ENCODE results near the gene SUFU. TPM values are rescaled to one million over a fixed set of nuclear protein-coding genes. Genes with fewer than 3 reads are reported as not detected.
A peak's percentile ranks its signal among the peaks of the same experiment; 100 is the strongest.
"Not testable (repeated sequence)": the region's sequence is repeated elsewhere in the genome, so short reads cannot be mapped to it uniquely, and the experiment has no call there.

Gene SUFU
- 1 to 10 TPM; 8.5 to 8.8 TPM for total RNA-seq

DNA sequence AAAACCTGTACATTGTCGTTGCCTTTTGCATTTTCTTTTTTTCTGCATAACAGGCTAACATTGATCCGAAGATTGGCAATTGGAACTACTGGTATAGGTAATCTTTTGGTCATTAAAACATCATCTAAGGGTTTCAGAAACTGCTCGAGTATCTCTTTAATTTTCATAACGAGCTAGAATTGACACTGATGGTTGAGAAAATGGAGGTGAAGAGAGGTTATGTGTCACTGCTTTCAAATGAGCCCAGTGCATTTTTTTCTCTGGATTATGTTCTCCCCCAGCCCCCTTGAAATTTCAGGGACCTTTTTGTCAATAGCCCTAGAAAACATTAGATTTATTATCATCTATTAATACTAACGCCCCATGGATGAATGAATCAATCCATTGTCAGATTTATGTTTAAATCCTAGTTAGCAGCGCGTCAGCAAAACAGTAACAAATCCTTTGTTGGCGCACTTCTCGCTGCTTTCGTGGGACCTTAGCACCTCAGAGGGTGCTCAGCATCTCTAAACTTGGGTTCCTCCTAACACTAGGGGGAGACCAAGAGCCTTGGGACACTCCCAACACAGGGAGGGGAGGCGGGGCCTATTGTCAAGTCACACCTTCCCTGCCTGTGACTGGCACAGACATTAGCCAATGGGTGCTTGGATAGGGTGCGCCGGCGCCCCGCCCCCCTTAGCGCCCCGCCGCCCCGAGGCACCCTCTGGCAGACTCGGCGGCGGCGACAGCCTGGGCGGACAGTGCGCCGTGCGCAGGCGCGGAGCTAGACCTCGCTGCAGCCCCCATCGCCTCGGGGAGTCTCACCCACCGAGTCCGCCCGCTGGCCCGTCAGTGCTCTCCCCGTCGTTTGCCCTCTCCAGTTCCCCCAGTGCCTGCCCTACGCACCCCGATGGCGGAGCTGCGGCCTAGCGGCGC lies at the start of gene SUFU:
SUFU (plus strand) TSS at position 709 of the 915 bp plus-strand sequence; CDS start at position 890, 181 bp downstream.
- peak within 1 kb of the TSS; percentile 84 for H3K27ac Mint-ChIP-seq
- H3K9me3 Mint-ChIP-seq = no peaks in the 10 kb centered on the region
- H3K27me3 Mint-ChIP-seq = no peaks in the 10 kb centered on the region
- H3K36me3 Mint-ChIP-seq (ENCODE audit: low read depth) = no peaks in the 10 kb centered on the region
- peak; percentile 99 for DNase-seq
- POLR2A ChIA-PET = interaction anchor here (0.6 to 3.1 kb wide), 8 partner anchors 29 to 110 kb away, joined by 3 to 15 read pairs (median 6); partner anchors contain the start of genes C10orf95 and FBXL15
- CTCF ChIA-PET = interaction anchor here (0.6 to 5.4 kb wide), 42 partner anchors 8 to 357 kb away, joined by 3 to 84 read pairs (median 3); partner anchors contain the start of genes ARL3, C10orf95 and TRIM8
- peak; percentile 78 for ATAC-seq
- TF ChIP-seq, protein P1, sequence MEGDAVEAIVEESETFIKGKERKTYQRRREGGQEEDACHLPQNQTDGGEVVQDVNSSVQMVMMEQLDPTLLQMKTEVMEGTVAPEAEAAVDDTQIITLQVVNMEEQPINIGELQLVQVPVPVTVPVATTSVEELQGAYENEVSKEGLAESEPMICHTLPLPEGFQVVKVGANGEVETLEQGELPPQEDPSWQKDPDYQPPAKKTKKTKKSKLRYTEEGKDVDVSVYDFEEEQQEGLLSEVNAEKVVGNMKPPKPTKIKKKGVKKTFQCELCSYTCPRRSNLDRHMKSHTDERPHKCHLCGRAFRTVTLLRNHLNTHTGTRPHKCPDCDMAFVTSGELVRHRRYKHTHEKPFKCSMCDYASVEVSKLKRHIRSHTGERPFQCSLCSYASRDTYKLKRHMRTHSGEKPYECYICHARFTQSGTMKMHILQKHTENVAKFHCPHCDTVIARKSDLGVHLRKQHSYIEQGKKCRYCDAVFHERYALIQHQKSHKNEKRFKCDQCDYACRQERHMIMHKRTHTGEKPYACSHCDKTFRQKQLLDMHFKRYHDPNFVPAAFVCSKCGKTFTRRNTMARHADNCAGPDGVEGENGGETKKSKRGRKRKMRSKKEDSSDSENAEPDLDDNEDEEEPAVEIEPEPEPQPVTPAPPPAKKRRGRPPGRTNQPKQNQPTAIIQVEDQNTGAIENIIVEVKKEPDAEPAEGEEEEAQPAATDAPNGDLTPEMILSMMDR (IDR thresholded peaks at IDR 0.05) = peak; percentile 82
- H3K4me3 Mint-ChIP-seq = no peak within 1 kb of the TSS
- H3K4me1 Mint-ChIP-seq (ENCODE audit: low read depth) = peaks cover 27% of the 10 kb centered on the region
- intact Hi-C loops (cut with micrococcal nuclease) = loop anchor here (2.0 to 5.0 kb wide), 2 partner anchors 79 to 94 kb away; no protein-coding TSS in a partner anchor

DNA sequence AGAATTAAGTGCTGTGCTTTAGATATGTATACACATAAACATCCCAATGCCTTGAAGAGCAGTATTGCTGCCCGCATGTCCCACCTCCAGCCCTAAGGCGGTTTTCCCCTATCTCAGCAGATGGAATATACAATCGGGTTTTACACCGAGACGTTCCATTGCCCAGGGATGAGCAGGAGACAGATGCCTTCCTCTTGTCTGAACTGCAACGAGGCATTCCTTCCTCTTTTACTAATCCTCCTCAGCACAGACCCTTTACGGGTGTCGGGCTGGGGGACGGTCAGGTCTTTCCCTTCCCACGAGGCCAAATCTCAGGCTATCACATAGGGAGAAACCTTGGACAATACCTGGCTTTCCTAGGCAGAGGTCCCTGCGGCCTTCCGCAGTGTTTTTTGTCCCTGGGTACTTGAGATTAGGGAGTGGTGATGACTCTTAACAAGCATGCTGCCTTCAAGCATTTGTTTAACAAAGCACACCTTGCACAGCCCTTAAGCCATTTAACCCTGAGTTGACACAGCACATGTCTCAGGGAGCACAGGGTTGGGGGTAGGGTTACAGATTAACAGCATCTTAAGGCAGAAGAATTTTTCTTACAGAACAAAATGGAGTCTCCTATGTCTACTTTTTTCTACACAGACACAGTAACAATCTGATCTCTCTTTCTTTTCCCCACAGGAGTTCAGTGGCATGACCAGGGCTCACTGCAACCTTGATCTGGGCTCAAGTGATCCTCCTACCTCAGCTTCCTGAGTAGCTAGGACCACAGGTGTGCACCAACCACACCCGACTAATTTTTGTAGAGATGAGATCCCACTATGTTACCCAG lies 48.9 kb upstream of the SUFU start:
- ATAC-seq, POLR2A ChIA-PET: not testable (repeated sequence)
- peaks cover 18% of the 10 kb centered on the region for H3K4me1 Mint-ChIP-seq (ENCODE audit: low read depth)

DNA sequence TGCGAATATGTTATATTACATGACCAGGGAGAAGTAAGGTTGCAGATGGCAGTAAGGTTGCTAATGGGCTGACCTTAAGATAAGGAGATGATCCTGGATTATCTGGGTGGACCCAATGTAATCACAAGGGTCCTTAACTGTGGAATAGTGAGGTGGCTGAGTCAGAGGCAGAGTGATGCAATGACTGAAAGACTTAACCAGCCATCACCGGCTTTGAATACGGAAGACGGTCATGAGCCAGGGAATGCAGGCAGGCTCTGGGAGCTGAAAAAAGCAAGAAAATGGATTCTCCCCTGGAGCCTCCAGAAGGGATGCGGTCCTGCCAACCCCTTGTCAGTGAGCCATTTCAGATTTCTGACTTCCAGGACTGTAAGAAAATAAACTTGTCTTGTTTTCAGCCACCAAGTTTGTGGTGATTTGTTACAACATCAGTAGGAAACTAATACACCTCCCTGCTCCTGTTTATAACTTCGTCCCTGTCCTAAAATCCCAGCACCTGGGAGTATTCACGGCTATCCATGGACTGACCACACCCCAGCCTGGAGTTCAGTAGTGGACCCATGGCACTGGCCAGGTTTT lies 47.8 kb upstream of the SUFU start:
- TF ChIP-seq, protein P1 (IDR thresholded peaks at IDR 0.05) = no peak
- H3K4me1 Mint-ChIP-seq (ENCODE audit: low read depth) = peaks cover 23% of the 10 kb centered on the region
- intact Hi-C loops (cut with micrococcal nuclease) = no loop called here
- H3K9me3 Mint-ChIP-seq = no peaks in the 10 kb centered on the region
- no peak overlapping the region for H3K4me3 Mint-ChIP-seq
- ATAC-seq (no peak), DNase-seq (no peak)
- peak overlapping the region; percentile 75 for H3K27ac Mint-ChIP-seq
- no peaks in the 10 kb centered on the region for H3K27me3 Mint-ChIP-seq
- ChIA-PET POLR2A (interaction anchor here (0.6 to 1.3 kb wide), 2 partner anchors 9 to 23 kb away, joined by 3 to 4 read pairs; no protein-coding TSS in a partner anchor), CTCF (interaction anchor here (0.6 to 0.9 kb wide), 3 partner anchors 9 to 742 kb away, joined by 3 to 6 read pairs (median 3); no protein-coding TSS in a partner anchor)
- peaks cover 37% of the 10 kb centered on the region for H3K36me3 Mint-ChIP-seq (ENCODE audit: low read depth)

More for the DNA sequence above, 48.9 kb upstream of the SUFU start:
- H3K27me3 Mint-ChIP-seq; CTCF ChIA-PET; H3K4me3 Mint-ChIP-seq; DNase-seq; intact Hi-C loops (cut with micrococcal nuclease); H3K9me3 Mint-ChIP-seq: not testable (repeated sequence)
- peaks cover 37% of the 10 kb centered on the region for H3K36me3 Mint-ChIP-seq (ENCODE audit: low read depth)
- peak overlapping the region; percentile 80 for H3K27ac Mint-ChIP-seq

DNA sequence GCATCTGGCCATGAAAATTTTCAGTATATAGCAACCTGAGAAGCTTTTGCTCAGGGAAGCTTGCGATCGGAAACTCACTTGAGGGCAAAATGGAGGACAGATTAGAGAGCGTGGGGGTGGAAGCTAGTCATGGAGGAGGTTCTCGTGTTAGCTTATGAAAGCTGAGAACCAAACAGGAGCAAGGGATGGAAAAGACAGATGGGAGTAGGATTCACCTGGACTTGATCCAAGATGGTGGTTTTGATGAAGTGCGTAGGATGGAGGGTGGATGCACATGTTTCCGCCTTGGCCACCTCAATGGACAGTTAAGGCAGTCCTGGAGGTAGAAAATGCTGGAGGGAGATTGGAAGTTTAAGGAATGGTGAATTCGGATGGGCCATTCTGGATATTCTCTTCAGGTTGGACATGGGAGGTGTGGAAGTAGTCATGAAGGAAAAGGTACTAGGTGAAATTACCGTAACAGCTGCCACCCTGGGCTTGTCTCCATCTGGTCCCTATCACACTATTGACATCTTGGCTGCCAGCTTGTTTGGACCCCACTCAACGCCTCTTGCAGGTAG lies 46.1 kb upstream of the SUFU start:
- DNase-seq (no peak), ATAC-seq (no peak)
- Mint-ChIP-seq H3K27me3 (no peaks in the 10 kb centered on the region), H3K36me3 (ENCODE audit: low read depth) (peaks cover 23% of the 10 kb centered on the region), H3K4me3 (no peak overlapping the region), H3K27ac (no peak overlapping the region), H3K4me1 (ENCODE audit: low read depth) (peaks cover 24% of the 10 kb centered on the region), H3K9me3 (no peaks in the 10 kb centered on the region)
- intact Hi-C loops (cut with micrococcal nuclease) = no loop called here
- TF ChIP-seq, protein P1 (IDR thresholded peaks at IDR 0.05) = no peak
- ChIA-PET CTCF (no interaction called here), POLR2A (interaction anchor here (0.8 to 1.4 kb wide), 3 partner anchors 19 to 58 kb away, joined by 3 to 4 read pairs (median 4); no protein-coding TSS in a partner anchor)

DNA sequence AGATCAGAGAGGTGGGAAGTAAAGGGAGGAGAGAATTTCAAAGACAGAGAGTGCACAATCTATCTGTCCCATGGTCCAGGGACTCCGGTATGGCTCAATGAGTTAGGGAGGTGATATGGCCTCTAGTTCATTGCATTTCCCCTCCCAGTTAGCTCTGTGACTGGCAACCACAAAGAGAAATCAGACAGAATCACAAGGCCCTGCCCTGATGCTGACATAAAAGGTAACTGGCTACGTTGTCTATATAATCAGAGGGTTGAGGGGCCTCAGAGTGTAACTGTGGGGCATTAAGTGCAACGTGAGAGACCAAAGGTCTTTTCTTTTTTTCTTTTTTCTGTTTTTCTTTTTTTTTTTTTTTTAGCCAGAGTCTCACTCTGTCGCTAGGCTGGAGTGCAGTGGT lies 45.1 kb upstream of the SUFU start:
- ChIA-PET CTCF (no interaction called here), POLR2A (no interaction called here)
- H3K36me3 Mint-ChIP-seq (ENCODE audit: low read depth) = peaks cover 17% of the 10 kb centered on the region
- no peaks in the 10 kb centered on the region for H3K27me3 Mint-ChIP-seq
- DNase-seq = no peak
- H3K9me3 Mint-ChIP-seq = no peaks in the 10 kb centered on the region
- no peak overlapping the region for H3K27ac Mint-ChIP-seq
- peaks cover 22% of the 10 kb centered on the region for H3K4me1 Mint-ChIP-seq (ENCODE audit: low read depth)
- no peak for ATAC-seq
- no peak overlapping the region for H3K4me3 Mint-ChIP-seq
- intact Hi-C loops (cut with micrococcal nuclease) = no loop called here
- TF ChIP-seq, protein P1 (IDR thresholded peaks at IDR 0.05) = no peak

All from activated CD8-positive, alpha-beta T cell treated with anti-CD3 and anti-CD28 coated beads for 36 hours (primary cell).